ENCODE results near the gene C5orf58. TPM values are rescaled to one million over a fixed set of nuclear protein-coding genes. Genes with fewer than 3 reads are reported as not detected.

Gene C5orf58
- polyA plus RNA-seq, 1 donor (not counting 4 experiments of a cell fraction or from before 2014, with no cell fraction given) = not detected

DNA sequence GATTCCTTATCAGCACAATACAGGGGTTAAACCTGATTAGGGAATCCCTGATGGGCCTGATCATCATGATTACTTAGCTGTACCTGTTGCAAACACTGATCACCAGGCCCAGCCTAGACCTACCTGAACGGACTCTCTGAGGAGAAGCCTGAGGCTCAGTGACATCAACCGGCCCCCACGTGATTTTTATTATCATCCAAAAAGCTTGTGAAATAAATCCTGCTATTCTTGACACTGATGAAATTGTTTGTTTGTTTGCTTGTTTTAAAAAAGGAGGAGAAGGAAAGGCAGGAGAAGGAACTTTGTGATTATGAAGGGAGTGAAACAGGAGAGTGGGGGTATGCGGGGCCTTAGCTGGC is 46.7 kb downstream of the C5orf58 start:
- Histone ChIP-seq H3K4me2 (ENCODE audit: control insufficient read depth, extremely low read depth, insufficient read depth, low read depth, low read length) (no peak overlapping the region), H3K79me2 (ENCODE audit: control insufficient read depth, insufficient read depth, low read length) (no peaks in the 10 kb centered on the region), H3K4me3 (ENCODE audit: control insufficient read depth in 2 of 3, extremely low read depth in 1 of 3, insufficient read depth in 2 of 3, low read depth in 1 of 3, low read length in 3 of 3) (no peak overlapping the region), H3K36me3 (ENCODE audit: control insufficient read depth in 2 of 2, extremely low read depth in 1 of 2, insufficient read depth in 2 of 2, low read length in 2 of 2) (no peaks in the 10 kb centered on the region), H3K9me3 (ENCODE audit: control insufficient read depth, low read depth, low read length) (no peaks in the 10 kb centered on the region), H2AFZ (ENCODE audit: control insufficient read depth, low read length) (no peak overlapping the region), H3K4me1 (ENCODE audit: control insufficient read depth, extremely low read depth, insufficient read depth, low read length) (no peaks in the 10 kb centered on the region), H3K9ac (ENCODE audit: control insufficient read depth, extremely low read depth, insufficient read depth, low read length) (no peak overlapping the region), H3K27me3 (ENCODE audit: control insufficient read depth, extremely low read depth, insufficient read depth, low read length) (no peaks in the 10 kb centered on the region), H3K27ac (ENCODE audit: control insufficient read depth, insufficient read depth, low read length) (no peak overlapping the region), H4K20me1 (ENCODE audit: control insufficient read depth, extremely low read depth, insufficient read depth, low read length) (no peaks in the 10 kb centered on the region), H3K9me1 (ENCODE audit: control insufficient read depth, extremely low read depth, insufficient read depth, low read length) (no peaks in the 10 kb centered on the region)
- TF ChIP-seq EZH2 (IDR thresholded peaks at IDR 0.05; ENCODE audit: low read length) = no peak
- TF ChIP-seq, protein P1, sequence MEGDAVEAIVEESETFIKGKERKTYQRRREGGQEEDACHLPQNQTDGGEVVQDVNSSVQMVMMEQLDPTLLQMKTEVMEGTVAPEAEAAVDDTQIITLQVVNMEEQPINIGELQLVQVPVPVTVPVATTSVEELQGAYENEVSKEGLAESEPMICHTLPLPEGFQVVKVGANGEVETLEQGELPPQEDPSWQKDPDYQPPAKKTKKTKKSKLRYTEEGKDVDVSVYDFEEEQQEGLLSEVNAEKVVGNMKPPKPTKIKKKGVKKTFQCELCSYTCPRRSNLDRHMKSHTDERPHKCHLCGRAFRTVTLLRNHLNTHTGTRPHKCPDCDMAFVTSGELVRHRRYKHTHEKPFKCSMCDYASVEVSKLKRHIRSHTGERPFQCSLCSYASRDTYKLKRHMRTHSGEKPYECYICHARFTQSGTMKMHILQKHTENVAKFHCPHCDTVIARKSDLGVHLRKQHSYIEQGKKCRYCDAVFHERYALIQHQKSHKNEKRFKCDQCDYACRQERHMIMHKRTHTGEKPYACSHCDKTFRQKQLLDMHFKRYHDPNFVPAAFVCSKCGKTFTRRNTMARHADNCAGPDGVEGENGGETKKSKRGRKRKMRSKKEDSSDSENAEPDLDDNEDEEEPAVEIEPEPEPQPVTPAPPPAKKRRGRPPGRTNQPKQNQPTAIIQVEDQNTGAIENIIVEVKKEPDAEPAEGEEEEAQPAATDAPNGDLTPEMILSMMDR (optimal IDR thresholded peaks at IDR 0.05 in 1 of 3, IDR thresholded peaks at IDR 0.05 in 1 of 3, conservative IDR thresholded peaks at IDR 0.05 in 1 of 3; ENCODE audit: extremely low read depth in 1 of 3, insufficient read depth in 2 of 3, low read length in 3 of 3) = no peak
- no peak for FAIRE-seq
- DNase-seq (ENCODE audit: low read depth, low spot score) = no peak
- dilution Hi-C loops (cut with MboI; ENCODE audit: extremely low pct_ligation_motif_present, low sequenced_read_pairs) = no loop called here

DNA sequence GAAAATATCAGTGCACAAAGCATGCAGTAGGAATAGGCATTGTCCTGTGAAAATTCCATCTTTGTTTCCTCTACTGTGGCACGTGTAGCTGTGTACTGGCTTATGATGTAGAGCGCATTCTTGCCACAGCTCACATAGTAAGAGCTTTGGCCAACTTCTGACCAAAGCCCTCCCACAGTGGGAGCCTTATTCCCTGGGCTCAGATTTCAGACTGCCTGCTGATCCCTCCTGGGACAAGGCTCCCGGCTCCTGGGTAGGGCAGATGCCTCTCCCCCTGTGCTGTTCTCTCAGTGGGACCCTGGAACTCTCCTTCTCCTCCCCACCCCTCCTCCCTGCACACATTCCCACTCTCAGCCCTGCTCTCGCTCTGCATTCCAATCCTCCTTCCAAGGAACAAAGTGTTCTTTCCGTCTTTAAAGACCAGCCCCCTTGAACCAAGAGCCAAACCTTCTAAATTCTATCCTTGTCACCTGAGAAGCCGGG is 47.3 kb downstream of the C5orf58 start:
- TF ChIP-seq EZH2 (IDR thresholded peaks at IDR 0.05; ENCODE audit: low read length) = no peak
- TF ChIP-seq, protein P1 (optimal IDR thresholded peaks at IDR 0.05 in 1 of 3, IDR thresholded peaks at IDR 0.05 in 1 of 3, conservative IDR thresholded peaks at IDR 0.05 in 1 of 3; ENCODE audit: extremely low read depth in 1 of 3, insufficient read depth in 2 of 3, low read length in 3 of 3) = no peak
- no peaks in the 10 kb centered on the region for H3K79me2 ChIP-seq (ENCODE audit: control insufficient read depth, insufficient read depth, low read length)
- no peaks in the 10 kb centered on the region for H3K9me1 ChIP-seq (ENCODE audit: control insufficient read depth, extremely low read depth, insufficient read depth, low read length)
- no peaks in the 10 kb centered on the region for H4K20me1 ChIP-seq (ENCODE audit: control insufficient read depth, extremely low read depth, insufficient read depth, low read length)
- dilution Hi-C loops (cut with MboI; ENCODE audit: extremely low pct_ligation_motif_present, low sequenced_read_pairs) = no loop called here
- H3K36me3 ChIP-seq (ENCODE audit: control insufficient read depth in 2 of 2, extremely low read depth in 1 of 2, insufficient read depth in 2 of 2, low read length in 2 of 2) = no peaks in the 10 kb centered on the region
- H3K27ac ChIP-seq (ENCODE audit: control insufficient read depth, insufficient read depth, low read length) = no peak overlapping the region
- no peak overlapping the region for H2AFZ ChIP-seq (ENCODE audit: control insufficient read depth, low read length)
- H3K27me3 ChIP-seq (ENCODE audit: control insufficient read depth, extremely low read depth, insufficient read depth, low read length) = no peaks in the 10 kb centered on the region
- no peak for FAIRE-seq
- H3K4me3 ChIP-seq (ENCODE audit: control insufficient read depth in 2 of 3, extremely low read depth in 1 of 3, insufficient read depth in 2 of 3, low read depth in 1 of 3, low read length in 3 of 3) = no peak overlapping the region
- DNase-seq (ENCODE audit: low read depth, low spot score) = no peak
- no peaks in the 10 kb centered on the region for H3K9me3 ChIP-seq (ENCODE audit: control insufficient read depth, low read depth, low read length)
- H3K9ac ChIP-seq (ENCODE audit: control insufficient read depth, extremely low read depth, insufficient read depth, low read length) = no peak overlapping the region
- no peaks in the 10 kb centered on the region for H3K4me1 ChIP-seq (ENCODE audit: control insufficient read depth, extremely low read depth, insufficient read depth, low read length)
- no peak overlapping the region for H3K4me2 ChIP-seq (ENCODE audit: control insufficient read depth, extremely low read depth, insufficient read depth, low read depth, low read length)

Measured in keratinocyte (primary cell).